OCI-LY1 (cell line): ENCODE data around the gene PARP3.

Experiments used
- H2AFZ ChIP-seq: fragments of 200-600 bp; sonication (generic), shearing (Covaris generic); 2 replicates; pipeline ENCODE4 v1.6.0; 2014; ENCODE audit warnings: antibody characterized with exemption, mild to moderate bottlenecking, low read length
- H3F3A ChIP-seq: fragments of 200-600 bp; sonication (generic), shearing (Covaris generic); 2 replicates; pipeline ENCODE4 v1.6.0; 2014; ENCODE audit warnings: mild to moderate bottlenecking, antibody characterized with exemption, low read length, moderate library complexity; ENCODE audit not compliant: insufficient read depth
- H3K27ac ChIP-seq: fragments of 200-600 bp; sonication (generic); 2 replicates; pipeline ENCODE4 v1.5.1; 2014; ENCODE audit warnings: low read length, mixed run types, mild to moderate bottlenecking, low read depth; ENCODE audit not compliant: poor library complexity, severe bottlenecking
- H3K27me3 ChIP-seq: fragments of 200-600 bp; sonication (generic); 2 replicates; pipeline ENCODE4 v1.6.0; 2014; ENCODE audit warnings: antibody characterized with exemption, mild to moderate bottlenecking, low read length, moderate library complexity; ENCODE audit not compliant: insufficient read depth
- H3K36me3 ChIP-seq: fragments of 200-600 bp; sonication (generic); 2 replicates; pipeline ENCODE4 v1.6.1; 2014; ENCODE audit warnings: mild to moderate bottlenecking, antibody characterized with exemption, low read length, moderate library complexity, mixed read lengths; ENCODE audit not compliant: insufficient read depth
- H3K4me1 ChIP-seq: fragments of 200-600 bp; sonication (generic); 2 replicates; pipeline ENCODE4 v1.5.1; 2014; ENCODE audit warnings: mild to moderate bottlenecking, low read length, moderate library complexity; ENCODE audit not compliant: insufficient read depth, severe bottlenecking
- H3K4me2 ChIP-seq: fragments of 200-600 bp; sonication (generic), shearing (Covaris generic); 2 replicates; pipeline ENCODE4 v1.6.1; 2014; ENCODE audit warnings: low read length
- H3K4me3 ChIP-seq: fragments of 200-600 bp; sonication (generic); 2 replicates; pipeline ENCODE4 v1.5.1; 2014; ENCODE audit warnings: low read length, low read depth, mild to moderate bottlenecking, mixed read lengths; ENCODE audit not compliant: poor library complexity, severe bottlenecking
- H3K79me2 ChIP-seq: fragments of 200-600 bp; shearing (Covaris generic); 2 replicates; pipeline ENCODE4 v1.6.1; 2016; ENCODE audit warnings: mixed run types, low read length, mixed read lengths; ENCODE audit not compliant: insufficient read depth
- H3K9ac ChIP-seq: fragments of 200-600 bp; sonication (generic), shearing (Covaris generic); 2 replicates; pipeline ENCODE4 v1.6.1; 2014; ENCODE audit warnings: mild to moderate bottlenecking, low read length, mixed read lengths
- H3K9me2 ChIP-seq: fragments of 200-600 bp; sonication (generic), shearing (Covaris generic); 2 replicates; pipeline ENCODE4 v1.6.1; 2014; ENCODE audit warnings: low read depth, mild to moderate bottlenecking, low read length, mixed read lengths
- H3K9me3 ChIP-seq: fragments of 200-600 bp; shearing (Covaris generic); 2 replicates; pipeline ENCODE4 v1.6.1; 2014; ENCODE audit warnings: low read length, mixed read lengths
- H4K20me1 ChIP-seq: fragments of 200-600 bp; sonication (generic), shearing (Covaris generic); 2 replicates; pipeline ENCODE4 v1.6.0; 2016; ENCODE audit warnings: mild to moderate bottlenecking, low read length; ENCODE audit not compliant: insufficient read depth
- EZH2 ChIP-seq: fragments of 200-600 bp; sonication (generic), shearing (Covaris generic); IDR thresholded peaks from 2 replicates; pipeline ENCODE4 v1.8.0; 2017; ENCODE audit warnings: borderline replicate concordance, mixed run types, mild to moderate bottlenecking, antibody characterized with exemption, low read length, moderate library complexity, mixed read lengths
- TF ChIP-seq, protein P1 (sequence below): fragments of 200-600 bp; sonication (generic), shearing (Covaris generic); IDR thresholded peaks from 2 replicates; pipeline ENCODE4 v1.5.1; 2017; ENCODE audit warnings: mild to moderate bottlenecking, antibody characterized with exemption, low read length, moderate library complexity, mixed read lengths

PARP3 gene

DNA sequence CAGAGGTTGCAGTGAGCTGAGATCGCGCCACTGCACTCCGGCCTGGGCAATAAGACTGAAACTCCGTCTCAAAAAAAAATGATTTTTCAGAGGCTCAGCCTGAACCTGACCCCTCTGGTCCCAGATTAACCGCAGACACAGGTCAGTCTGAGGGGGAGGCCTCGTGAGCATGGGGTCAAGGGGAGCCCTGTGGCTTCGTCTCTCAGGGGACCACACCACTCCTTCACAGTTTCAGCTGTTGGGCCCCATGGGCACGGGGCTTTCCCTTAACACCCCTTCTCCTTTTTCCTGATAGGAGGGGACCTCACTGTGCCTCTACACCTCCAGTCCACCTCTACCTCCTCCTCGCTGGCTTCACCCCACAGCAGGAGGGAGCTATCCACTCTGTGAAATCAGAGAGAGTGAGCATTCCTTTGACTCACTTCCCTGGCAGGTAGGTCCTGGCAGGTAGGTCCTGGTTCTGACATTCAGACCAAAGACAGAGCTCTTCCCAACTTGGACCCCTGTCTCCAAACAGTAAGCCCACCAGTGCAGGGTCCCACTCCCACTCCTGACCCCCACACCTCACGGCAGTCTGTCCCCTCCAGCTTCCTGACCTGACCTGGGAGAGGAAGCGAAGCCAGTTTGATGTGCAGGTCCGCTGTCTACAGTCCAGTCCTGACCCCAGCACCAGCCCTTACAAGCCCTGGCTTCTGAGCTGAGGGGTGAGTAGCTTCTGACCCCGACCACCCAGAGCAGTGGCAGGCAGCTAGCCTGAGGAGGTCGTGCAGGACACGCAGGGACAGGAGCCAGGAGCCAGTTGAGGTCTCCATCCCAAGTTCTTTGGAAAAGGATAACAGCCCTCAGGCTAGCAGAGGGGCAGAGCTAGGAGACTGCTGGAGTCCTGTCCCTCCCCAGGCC is 9.4 kb upstream of the PARP3 start:
- no peak overlapping the region for H3K4me3 ChIP-seq
- no peak overlapping the region for H3K27ac ChIP-seq
- H3K79me2 ChIP-seq = no peaks in the 10 kb centered on the region
- H3K9me2 ChIP-seq = no peaks in the 10 kb centered on the region
- H3K4me1 ChIP-seq = no peaks in the 10 kb centered on the region
- H2AFZ ChIP-seq = no peak overlapping the region
- H3K4me2 ChIP-seq = no peak overlapping the region
- TF ChIP-seq, protein P1, sequence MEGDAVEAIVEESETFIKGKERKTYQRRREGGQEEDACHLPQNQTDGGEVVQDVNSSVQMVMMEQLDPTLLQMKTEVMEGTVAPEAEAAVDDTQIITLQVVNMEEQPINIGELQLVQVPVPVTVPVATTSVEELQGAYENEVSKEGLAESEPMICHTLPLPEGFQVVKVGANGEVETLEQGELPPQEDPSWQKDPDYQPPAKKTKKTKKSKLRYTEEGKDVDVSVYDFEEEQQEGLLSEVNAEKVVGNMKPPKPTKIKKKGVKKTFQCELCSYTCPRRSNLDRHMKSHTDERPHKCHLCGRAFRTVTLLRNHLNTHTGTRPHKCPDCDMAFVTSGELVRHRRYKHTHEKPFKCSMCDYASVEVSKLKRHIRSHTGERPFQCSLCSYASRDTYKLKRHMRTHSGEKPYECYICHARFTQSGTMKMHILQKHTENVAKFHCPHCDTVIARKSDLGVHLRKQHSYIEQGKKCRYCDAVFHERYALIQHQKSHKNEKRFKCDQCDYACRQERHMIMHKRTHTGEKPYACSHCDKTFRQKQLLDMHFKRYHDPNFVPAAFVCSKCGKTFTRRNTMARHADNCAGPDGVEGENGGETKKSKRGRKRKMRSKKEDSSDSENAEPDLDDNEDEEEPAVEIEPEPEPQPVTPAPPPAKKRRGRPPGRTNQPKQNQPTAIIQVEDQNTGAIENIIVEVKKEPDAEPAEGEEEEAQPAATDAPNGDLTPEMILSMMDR = no peak
- TF ChIP-seq EZH2 = no peak
- no peaks in the 10 kb centered on the region for H3K27me3 ChIP-seq
- peaks cover 51% of the 10 kb centered on the region for H3K36me3 ChIP-seq
- no peaks in the 10 kb centered on the region for H4K20me1 ChIP-seq
- no peaks in the 10 kb centered on the region for H3K9me3 ChIP-seq
- H3F3A ChIP-seq = no peaks in the 10 kb centered on the region
- no peak overlapping the region for H3K9ac ChIP-seq

DNA sequence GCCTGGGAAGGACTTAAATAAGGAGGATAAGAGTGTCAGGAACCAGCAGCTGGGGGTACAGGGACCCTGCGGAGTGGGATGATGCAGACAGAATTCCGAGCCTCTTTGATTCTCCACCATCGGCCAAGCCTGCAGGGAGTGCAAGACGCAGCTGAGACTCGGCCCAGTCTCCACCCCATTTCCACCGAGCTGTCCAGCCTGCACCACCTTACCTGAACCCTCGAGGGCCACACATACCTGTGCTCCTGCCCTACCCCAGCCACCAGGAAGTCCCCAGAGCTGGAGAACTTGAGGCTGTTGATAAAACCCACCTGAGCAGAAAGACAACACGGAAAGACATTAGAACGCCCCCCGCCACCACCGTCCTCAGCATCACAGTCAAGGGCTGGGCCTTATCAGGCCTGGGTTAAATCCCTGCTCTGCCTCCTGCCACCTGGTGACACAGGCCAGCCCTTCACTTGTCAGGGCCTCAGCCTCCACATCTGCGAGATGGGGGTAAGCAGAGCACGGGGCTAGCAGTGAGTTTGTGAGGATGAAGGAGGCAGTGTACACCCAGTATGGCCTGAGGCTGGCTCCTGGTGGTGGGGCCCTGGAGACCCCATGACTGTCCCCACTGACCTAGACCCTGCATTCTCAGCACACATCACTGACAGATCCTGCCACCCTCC is 8.6 kb upstream of the PARP3 start:
- Histone ChIP-seq H3K36me3 (peaks cover 53% of the 10 kb centered on the region), H3K9ac (no peak overlapping the region), H3K79me2 (no peaks in the 10 kb centered on the region), H3K4me1 (no peaks in the 10 kb centered on the region), H2AFZ (no peak overlapping the region), H3K4me3 (no peak overlapping the region), H3K4me2 (no peak overlapping the region), H3K9me2 (no peaks in the 10 kb centered on the region), H3K27me3 (no peaks in the 10 kb centered on the region), H3F3A (no peaks in the 10 kb centered on the region), H3K27ac (no peak overlapping the region), H4K20me1 (no peaks in the 10 kb centered on the region), H3K9me3 (no peaks in the 10 kb centered on the region)
- TF ChIP-seq EZH2 = no peak
- TF ChIP-seq, protein P1 = no peak

DNA sequence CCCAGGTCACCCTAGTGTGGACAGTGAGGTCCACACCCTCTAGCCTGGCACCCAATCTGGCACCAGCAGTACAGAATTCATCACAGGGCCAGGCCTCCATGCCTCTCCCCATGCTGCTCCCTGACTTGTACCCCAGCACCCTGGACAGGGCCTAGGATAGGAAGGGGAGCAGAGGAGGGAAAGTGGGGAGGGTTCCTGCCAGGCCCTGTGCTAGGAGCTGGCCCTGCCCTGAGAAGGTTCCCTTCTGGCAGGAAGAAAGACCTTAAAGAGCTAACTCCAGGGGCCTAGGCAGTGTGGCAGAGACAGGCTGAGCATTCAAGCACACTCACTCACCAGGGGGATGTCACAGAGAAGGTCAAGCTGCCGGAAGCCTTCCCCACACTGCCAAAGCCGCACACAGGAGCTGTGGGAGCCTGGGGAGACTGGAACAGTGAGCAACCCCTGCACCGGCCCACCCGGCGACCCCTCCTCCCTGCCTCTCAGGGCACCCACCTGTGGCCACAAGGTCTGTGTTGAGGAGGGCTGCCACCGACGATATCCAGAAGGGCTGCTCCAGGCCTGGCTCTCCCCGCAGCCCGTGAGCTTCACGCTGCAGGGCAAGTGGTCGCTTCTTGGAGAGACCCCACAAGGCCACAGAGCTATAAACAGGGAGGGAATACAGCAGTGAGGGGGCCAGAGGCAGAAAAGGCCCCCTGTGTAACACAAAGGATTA is 7.9 kb upstream of the PARP3 start:
- no peak overlapping the region for H3K4me2 ChIP-seq
- no peaks in the 10 kb centered on the region for H4K20me1 ChIP-seq
- peaks cover 59% of the 10 kb centered on the region for H3K36me3 ChIP-seq
- H3K79me2 ChIP-seq = no peaks in the 10 kb centered on the region
- no peak for TF ChIP-seq EZH2
- TF ChIP-seq, protein P1 = no peak
- H3K9me3 ChIP-seq = no peaks in the 10 kb centered on the region
- H2AFZ ChIP-seq = no peak overlapping the region
- H3K9ac ChIP-seq = no peak overlapping the region
- H3K4me1 ChIP-seq = peaks cover under 1% of the 10 kb centered on the region
- no peak overlapping the region for H3K4me3 ChIP-seq
- no peaks in the 10 kb centered on the region for H3F3A ChIP-seq
- H3K27me3 ChIP-seq = no peaks in the 10 kb centered on the region
- H3K9me2 ChIP-seq = no peaks in the 10 kb centered on the region
- no peak overlapping the region for H3K27ac ChIP-seq
